GM21619 (cell line): ENCODE results near the gene OMP.
"Not testable (repeated sequence)": the region's sequence is repeated elsewhere in the genome, so short reads cannot be mapped to it uniquely, and the experiment has no call there.

Experiments used
- ATAC-seq: cut with Tn5 transposase; IDR thresholded peaks from one replicate; pipeline ENCODE4 v1.9.1; 2021; ENCODE audit not compliant: unreplicated experiment

Gene OMP

GRCh38 chr11:77102246-77103210 lies at the start of gene OMP:
OMP (plus strand) TSS chr11:77102840; CDS start chr11:77102840, 0 bp downstream.
- ATAC-seq = no peak

GRCh38 chr11:77053217-77054015 lies 49.2 kb upstream of the OMP start:
- ATAC-seq = no peak

- ATAC-seq = no peak
Measured at GRCh38 chr11:77054084-77054483, 48.6 kb upstream of the OMP start.

GRCh38 chr11:77055101-77055561 lies 47.5 kb upstream of the OMP start:
- ATAC-seq = no peak

GRCh38 chr11:77055913-77056312 lies 46.7 kb upstream of the OMP start:
- no peak for ATAC-seq

- no peak for ATAC-seq
Measured at GRCh38 chr11:77056814-77057402, 45.7 kb upstream of the OMP start.

- ATAC-seq = no peak
Measured at GRCh38 chr11:77057938-77058474, 44.6 kb upstream of the OMP start.

GRCh38 chr11:77058900-77059299 lies 43.7 kb upstream of the OMP start:
- ATAC-seq = no peak

- ATAC-seq = no peak
Measured at GRCh38 chr11:77059806-77060205, 42.8 kb upstream of the OMP start.

- no peak for ATAC-seq
Measured at GRCh38 chr11:77060234-77060633, 42.4 kb upstream of the OMP start.

- not testable (repeated sequence) for ATAC-seq
Measured at GRCh38 chr11:77061258-77061657, 41.4 kb upstream of the OMP start.

GRCh38 chr11:77062924-77063323 lies 39.7 kb upstream of the OMP start:
- no peak for ATAC-seq

GRCh38 chr11:77063407-77063806 lies 39.2 kb upstream of the OMP start:
- ATAC-seq = no peak

- no peak for ATAC-seq
Measured at GRCh38 chr11:77063861-77064260, 38.8 kb upstream of the OMP start.

GRCh38 chr11:77064648-77065217 lies 37.9 kb upstream of the OMP start:
- ATAC-seq = no peak

- peak; percentile 10 for ATAC-seq
Measured at GRCh38 chr11:77065878-77066228, 36.8 kb upstream of the OMP start.

GRCh38 chr11:77066229-77067042 lies 36.2 kb upstream of the OMP start, which contains the start of gene CAPN5:
CAPN5 (plus strand) TSS chr11:77066971; CDS start chr11:77084887, 17,916 bp downstream.
- peak; percentile 82 for ATAC-seq

GRCh38 chr11:77067861-77068443 lies 34.7 kb upstream of the OMP start:
- ATAC-seq = no peak
